Activated T-cell treated with anti-CD3 and anti-CD28 coated beads for 48 hours (primary cell): ENCODE data around the gene MNAT1.
"Not testable (repeated sequence)": the region's sequence is repeated elsewhere in the genome, so short reads cannot be mapped to it uniquely, and the experiment has no call there.

Source experiments
- DNase-seq: peaks from one replicate; pipeline ENCODE4 v3.0.0-alpha.2; 2020; ENCODE audit warnings: low read depth

The MNAT1 gene

DNA sequence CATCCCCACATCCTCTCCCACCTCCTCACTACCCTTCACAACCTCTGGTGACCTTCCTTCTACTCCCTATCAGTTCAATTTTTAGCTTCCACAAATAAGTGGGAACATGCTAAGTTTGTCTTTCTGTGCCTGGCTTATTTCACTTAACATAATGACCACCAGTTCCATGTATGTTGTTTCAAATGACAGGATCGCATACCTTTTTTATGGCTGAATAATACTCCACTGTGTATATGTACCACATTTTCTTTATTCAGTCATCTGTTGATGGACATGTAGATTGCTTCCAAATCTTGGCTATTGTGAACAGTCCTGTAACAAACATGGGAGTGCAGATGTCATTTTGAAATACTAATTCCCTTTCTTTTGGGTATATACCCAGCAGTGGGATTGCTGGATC, 147.7 kb downstream of the MNAT1 start:
- no peak for DNase-seq

DNA sequence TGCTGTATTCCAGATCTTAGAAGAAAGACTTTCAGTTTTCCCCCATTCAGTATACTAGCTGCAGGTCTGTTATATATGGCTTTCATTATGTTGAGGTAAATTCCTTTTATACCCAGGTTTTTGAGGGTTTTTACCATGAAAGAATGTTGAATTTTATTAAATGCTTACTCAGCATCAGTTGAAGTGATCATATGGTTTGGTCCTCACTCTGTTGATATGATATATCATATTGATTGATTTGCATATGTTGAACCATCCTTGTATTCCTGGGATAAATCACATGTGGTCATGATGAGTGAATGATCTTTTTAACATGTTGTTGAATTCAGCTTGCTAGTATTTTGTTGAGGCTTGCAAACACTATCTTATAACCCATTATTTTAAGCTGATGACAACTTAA, 149.6 kb downstream of the MNAT1 start:
- DNase-seq = no peak

DNA sequence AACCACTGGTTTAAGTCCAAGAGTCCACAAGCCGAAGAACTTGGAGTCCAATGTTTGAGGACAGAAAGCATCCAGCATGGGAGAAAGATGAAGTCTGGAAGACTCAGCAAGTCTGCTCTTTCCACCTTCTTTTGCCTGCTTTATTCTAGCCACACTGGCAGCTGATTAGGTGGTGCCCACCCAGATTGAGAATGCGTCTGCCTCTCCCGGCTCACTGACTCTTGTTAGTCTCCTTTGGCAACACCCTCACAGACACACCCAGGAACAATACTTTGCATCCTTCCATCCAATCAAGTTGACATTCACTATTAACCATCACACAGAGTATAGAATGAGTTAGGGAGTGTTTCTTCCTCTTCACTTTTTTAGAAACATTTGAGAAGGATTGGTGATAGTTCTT, 156.1 kb downstream of the MNAT1 start:
- DNase-seq = not testable (repeated sequence)

DNA sequence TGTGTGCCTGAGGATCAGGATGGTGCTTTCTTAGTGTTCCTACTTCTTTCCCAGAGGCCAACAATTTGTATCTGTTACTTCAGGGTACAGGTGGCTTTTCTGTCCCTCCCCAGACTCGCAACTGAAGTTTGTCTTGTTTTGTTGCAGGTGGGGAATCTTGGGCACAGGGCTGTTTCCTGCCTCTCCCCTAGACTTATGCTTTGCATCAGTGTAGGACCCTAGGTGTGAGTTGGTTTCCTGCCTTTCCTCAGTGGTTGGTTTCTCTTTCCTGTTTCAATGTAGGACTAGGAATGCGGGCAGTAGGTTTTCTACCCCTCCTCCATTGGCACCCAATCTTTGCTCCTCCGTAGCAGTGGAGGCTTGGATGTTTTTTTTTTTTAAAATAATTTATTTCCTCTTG, 159.3 kb downstream of the MNAT1 start:
- DNase-seq = no peak

GRCh38 chr14:60904381-60904780, 169.8 kb downstream of the MNAT1 start:
- DNase-seq = no peak

DNA sequence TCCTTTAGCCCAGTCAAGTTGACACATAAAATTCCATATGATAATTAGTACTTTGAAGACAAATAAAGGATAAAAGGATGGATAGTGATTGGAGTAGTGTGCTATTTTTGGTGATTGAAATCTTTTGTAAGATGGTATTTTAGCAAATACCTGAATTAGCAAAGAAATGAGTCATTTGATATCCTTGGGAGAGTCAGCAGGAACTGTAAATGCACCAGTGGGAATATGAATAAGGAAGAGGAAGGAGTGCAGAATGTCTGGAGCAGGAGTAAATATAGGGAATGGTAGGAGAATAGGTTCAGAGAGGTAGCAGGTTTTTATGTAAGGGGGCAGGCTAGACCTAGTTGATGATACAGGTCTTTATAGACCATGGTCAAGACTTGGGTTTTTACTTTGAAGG, 171.4 kb downstream of the MNAT1 start:
- no peak for DNase-seq

DNA sequence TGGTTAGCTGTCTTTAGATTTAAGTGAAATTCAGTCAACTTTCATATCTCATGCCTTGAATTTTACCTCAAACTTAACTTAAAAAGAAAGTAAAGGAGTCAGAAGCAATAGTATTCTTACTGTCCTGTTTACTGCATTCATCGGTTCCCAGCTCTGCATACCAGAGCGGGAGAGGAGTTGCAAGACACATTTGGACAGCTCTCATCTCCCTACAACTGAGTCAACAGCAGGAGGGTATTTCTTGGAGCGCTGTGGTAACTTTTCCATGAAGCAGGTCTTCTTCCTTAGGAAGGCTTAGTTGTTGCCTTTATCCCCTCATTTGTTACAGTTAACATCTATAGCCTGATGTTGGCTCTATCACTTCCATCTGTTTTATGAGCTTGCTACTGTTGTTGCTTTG, 181.2 kb downstream of the MNAT1 start:
- no peak for DNase-seq

DNA sequence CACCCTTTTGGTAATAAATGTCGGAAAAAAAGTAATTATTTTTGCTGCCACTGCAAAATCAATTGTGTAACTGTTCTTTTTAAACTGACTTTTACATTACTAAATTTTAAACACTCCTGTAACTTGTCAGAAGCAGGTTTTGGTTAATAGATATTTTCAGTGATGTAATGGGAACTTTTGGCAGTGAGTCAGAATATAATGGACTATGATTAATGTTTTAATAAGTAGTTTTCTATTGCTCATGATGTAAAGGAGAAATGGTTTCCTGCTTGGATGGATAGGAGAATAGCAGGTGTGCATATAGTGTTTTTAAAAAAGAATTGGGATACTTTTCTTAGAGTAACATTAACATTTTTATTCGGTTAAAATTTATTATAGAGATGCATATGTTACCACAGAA, 187.5 kb downstream of the MNAT1 start:
- DNase-seq = no peak

- no peak for DNase-seq
These were observed 190.7 kb downstream of the MNAT1 start for GRCh38 chr14:60925286-60925685.

- DNase-seq = no peak
These were observed 191.4 kb downstream of the MNAT1 start for GRCh38 chr14:60926002-60926401.

GRCh38 chr14:60931218-60931617, 196.7 kb downstream of the MNAT1 start:
- no peak for DNase-seq

DNA sequence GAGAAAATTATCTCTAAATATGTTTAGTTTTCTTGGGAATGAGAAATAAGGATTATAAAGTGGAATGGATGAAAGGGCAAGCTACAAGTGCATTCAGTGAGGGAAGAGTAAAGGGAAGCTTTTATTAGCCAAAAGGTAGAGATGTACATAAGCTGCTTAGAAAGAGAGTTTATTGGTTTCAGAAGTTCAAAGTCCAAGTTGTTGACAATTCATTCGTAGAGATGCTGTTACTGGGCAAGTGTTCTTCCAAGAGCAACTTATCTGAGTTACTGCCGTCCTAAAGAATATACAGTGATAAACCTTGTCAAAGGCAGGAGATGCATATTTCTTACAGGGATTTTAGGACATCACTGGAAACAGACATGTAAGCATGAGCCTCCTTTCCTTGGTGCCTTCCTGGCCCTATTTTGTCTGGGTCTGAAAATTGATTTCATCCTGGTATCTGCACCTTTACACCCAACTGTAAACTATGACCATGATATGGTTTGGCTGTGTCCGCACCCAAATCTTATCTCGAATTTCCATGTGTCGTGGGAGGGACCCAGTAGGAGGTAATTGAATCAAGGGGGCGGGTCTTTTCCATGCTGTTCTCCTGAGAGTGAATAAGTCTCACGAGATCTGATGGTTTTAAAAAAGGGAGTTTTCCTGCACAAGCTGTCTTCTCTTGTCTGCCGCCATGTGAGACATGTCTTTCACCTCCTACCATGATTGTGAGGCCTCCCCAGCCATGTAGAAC, 199.5 kb downstream of the MNAT1 start:
- no peak for DNase-seq

GRCh38 chr14:60935319-60935718, 200.8 kb downstream of the MNAT1 start:
- DNase-seq = no peak

DNA sequence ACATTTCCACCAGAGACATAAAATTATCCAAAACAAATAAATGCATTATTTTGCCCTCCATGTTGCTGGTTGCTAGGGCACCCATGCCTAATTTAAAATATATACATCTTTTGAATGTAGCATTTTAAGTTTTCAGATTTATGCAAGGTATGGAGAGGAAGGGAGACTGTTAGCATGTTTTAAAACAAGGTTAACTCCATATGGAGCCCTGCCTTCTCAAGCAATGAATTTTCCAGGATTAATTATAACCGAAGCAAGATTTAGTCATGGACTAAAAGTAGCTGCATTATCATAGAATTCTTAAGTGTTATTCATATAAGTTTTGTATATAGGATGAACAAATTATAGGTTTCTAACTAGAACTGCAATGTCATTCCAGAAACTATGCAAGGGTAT, 209.1 kb downstream of the MNAT1 start:
- DNase-seq = no peak

DNA sequence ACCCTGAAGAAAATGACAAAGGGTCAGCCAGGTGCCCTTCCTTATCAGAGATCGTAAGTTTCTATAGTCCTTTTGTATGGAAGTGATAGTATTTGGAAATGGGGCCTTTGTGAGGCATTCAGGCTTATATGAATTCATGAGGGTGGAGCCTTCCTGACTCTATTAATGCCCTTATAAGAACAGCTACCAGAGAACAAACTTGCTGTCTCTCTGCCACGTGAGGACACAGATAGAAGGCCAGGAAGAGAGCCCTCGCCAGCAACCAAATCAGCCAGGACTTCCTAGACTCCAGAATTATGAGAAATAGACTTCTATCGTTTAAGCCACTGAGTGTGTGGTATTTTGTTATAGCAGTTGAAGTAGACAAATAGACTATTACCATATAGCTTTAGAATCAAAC, 209.6 kb downstream of the MNAT1 start:
- no peak for DNase-seq

DNA sequence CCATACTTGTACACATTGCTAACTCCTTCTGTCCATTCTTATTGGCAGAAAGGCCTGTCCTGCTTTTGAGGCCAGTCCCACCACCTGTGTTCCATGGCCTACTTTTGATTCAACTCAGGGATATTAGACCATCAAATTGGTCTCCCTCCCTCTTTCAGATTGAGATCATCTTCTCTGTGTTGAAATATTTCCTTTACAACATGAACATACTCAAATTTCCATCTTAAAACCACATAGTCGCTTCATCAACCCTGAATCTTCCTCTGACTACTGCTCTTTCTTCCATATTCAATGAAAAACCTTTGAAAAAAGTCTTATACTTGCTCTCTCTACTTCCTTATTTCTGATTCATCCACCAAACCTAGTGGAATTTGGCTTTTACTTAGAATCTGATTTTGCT, 211.4 kb downstream of the MNAT1 start:
- no peak for DNase-seq

DNA sequence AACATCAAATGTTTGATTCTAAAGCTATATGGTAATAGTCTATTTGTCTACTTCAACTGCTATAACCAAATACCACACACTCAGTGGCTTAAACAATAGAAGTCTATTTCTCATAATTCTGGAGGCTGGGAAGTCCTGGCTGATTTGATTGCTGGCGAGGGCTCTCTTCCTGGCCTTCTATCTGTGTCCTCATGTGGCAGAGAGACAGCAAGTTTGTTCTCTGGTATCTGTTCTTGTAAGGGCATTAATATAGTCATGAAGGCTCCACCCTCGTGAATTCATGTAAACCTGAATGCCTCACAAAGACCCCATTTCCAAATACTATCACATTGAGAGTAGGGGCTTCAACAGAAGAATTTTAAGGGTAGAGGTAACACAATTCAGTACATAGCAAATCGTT, 212.2 kb downstream of the MNAT1 start:
- DNase-seq = no peak

- DNase-seq = no peak
These were observed 217.3 kb downstream of the MNAT1 start for GRCh38 chr14:60951776-60952435.

- no peak for DNase-seq
These were observed 221.6 kb downstream of the MNAT1 start for GRCh38 chr14:60956202-60956601.

GRCh38 chr14:60956632-60957031, 222.1 kb downstream of the MNAT1 start:
- DNase-seq = no peak

DNA sequence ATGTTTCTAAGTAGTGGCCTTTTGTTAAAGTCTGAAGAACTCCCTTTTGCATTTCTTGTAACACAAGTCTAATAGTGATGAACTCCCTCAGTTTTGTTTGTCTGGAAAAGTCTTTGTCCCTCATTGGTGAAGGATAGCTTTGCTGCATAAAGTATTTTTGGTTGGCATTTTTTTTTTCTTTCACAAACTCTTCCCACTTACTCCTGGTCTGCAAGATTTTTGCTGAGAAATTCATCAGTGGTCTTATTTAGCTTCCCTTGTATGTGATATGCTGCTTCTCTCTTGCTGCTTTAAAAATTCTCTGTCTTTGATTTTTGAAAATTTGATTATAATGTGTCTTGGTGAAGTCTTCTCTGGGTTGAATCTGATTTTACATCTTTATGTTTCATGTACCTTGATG, 223.6 kb downstream of the MNAT1 start:
- DNase-seq = no peak

DNA sequence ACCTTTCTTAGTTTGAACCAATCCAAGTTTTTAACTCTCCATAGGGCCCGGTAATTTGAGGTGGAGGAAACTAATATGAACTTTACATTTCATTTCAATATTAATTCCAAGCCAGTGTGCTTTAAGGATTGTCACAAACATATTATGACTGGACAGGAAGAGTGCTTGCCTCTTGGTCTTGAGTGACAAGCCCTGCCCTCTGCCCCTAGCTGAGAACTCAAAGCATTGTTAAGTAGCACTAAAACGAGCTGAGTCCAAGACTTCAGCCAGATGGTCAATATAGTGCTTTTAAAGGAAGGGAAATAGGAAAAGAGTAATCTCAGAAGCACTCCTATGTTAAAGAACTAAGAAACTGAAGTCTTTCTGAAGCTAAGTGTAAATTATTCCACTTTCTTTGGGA, 229.2 kb downstream of the MNAT1 start:
- DNase-seq = no peak

- no peak for DNase-seq
These were observed 230.3 kb downstream of the MNAT1 start for GRCh38 chr14:60964904-60965303.

DNA sequence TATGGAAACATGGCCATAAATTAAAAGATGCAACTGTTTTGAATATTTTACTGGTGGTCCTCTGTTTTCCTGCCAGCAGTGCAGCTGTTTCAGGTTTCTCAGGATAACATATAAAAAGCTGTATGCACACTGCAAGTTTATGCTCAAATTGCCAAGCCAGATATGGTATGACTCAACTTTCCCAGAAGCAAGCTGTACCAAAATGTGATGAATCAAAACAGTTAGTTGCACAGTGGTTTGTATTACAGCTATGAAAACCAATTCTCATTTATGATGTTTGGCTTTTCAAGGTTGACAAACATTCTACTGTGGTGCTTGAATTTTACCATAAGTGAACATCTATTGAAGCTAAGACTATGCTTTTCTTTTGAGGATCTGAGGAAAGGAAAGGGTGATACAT, 230.8 kb downstream of the MNAT1 start:
- DNase-seq = no peak
